Measurements from ENCODE around the gene SUGCT.

The SUGCT gene

DNA sequence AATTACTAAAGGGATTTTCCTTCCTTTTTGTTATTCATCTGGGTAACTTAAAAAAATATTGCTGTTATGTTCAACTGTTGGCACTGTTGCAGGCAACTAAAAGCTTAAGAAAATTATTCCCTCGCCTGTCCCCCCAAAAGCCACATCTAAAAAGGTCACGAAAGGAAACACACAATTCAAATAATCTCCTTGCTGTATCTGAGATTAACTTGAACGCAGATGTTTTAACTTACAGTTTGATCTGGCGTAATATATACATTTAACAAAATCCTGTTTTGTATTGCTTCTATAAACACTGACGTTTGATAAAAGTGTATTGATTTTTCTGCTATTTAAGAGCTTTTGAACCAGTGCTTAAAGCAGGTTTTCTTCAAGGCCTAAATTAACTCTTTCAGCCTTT, 432.1 kb downstream of the SUGCT start:
- Histone ChIP-seq H3K4me3 (ENCODE audit: low read depth, low read length) (no peak overlapping the region), H3K27ac (no peak overlapping the region), H3K4me1 (no peaks in the 10 kb centered on the region), H2AFZ (no peak overlapping the region), H3K9me3 (ENCODE audit: control insufficient read depth, low read length) (no peaks in the 10 kb centered on the region), H3K9ac (no peak overlapping the region), H3K27me3 (ENCODE audit: control insufficient read depth, insufficient read depth, low read length) (no peaks in the 10 kb centered on the region), H3K79me2 (no peaks in the 10 kb centered on the region), H3K36me3 (ENCODE audit: control insufficient read depth, insufficient read depth, low read length) (no peaks in the 10 kb centered on the region), H3K4me2 (ENCODE audit: low read length) (no peak overlapping the region)
- TF ChIP-seq, protein P1, sequence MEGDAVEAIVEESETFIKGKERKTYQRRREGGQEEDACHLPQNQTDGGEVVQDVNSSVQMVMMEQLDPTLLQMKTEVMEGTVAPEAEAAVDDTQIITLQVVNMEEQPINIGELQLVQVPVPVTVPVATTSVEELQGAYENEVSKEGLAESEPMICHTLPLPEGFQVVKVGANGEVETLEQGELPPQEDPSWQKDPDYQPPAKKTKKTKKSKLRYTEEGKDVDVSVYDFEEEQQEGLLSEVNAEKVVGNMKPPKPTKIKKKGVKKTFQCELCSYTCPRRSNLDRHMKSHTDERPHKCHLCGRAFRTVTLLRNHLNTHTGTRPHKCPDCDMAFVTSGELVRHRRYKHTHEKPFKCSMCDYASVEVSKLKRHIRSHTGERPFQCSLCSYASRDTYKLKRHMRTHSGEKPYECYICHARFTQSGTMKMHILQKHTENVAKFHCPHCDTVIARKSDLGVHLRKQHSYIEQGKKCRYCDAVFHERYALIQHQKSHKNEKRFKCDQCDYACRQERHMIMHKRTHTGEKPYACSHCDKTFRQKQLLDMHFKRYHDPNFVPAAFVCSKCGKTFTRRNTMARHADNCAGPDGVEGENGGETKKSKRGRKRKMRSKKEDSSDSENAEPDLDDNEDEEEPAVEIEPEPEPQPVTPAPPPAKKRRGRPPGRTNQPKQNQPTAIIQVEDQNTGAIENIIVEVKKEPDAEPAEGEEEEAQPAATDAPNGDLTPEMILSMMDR (IDR thresholded peaks at IDR 0.05): no peak

DNA sequence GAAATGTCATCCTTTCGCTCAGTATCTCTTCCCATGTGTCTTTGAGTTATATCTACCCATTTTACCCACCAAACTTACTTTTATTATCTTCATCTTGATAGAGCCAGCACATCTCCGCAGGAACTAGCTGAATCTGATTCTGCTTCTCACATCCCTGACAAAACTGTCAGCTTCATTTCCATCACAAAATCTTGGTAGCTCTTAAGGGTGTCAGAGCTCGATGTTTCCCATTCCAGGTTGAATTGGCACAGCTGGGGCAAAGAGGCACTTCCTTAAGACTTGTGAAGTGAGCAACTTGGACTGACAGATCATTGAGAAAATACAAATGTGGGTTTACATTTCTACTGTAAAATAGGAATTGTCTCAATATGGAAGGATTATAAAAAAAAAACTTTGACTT, 434.5 kb downstream of the SUGCT start:
- no peak overlapping the region for H2AFZ ChIP-seq
- no peak overlapping the region for H3K4me3 ChIP-seq (ENCODE audit: low read depth, low read length)
- no peaks in the 10 kb centered on the region for H3K79me2 ChIP-seq
- no peak overlapping the region for H3K9ac ChIP-seq
- H3K36me3 ChIP-seq (ENCODE audit: control insufficient read depth, insufficient read depth, low read length): no peaks in the 10 kb centered on the region
- no peaks in the 10 kb centered on the region for H3K4me1 ChIP-seq
- H3K9me3 ChIP-seq (ENCODE audit: control insufficient read depth, low read length): no peaks in the 10 kb centered on the region
- H3K4me2 ChIP-seq (ENCODE audit: low read length): no peak overlapping the region
- TF ChIP-seq, protein P1 (IDR thresholded peaks at IDR 0.05): no peak
- H3K27ac ChIP-seq: no peak overlapping the region
- H3K27me3 ChIP-seq (ENCODE audit: control insufficient read depth, insufficient read depth, low read length): no peaks in the 10 kb centered on the region

DNA sequence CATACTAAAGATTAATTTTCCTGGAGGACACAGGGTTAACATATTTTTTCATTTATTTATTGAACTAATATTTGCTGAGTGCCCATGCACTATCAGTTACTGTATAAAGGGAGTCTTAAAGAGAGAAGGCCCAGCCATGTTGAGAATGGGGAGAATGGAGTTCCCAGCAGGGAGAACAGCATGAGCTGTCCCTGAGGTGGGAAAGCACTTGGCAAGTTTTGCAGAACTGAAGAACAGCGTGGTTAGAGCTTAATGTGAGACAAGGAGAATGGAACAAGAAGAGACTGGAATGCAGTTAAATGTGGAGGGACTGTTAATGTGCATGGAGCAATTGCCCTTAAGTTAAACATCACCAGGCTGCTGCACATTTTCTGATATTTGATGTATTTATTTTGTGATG, 435.4 kb downstream of the SUGCT start:
- Histone ChIP-seq H3K27ac (no peak overlapping the region), H3K4me3 (ENCODE audit: low read depth, low read length) (no peak overlapping the region), H3K4me2 (ENCODE audit: low read length) (no peak overlapping the region), H3K79me2 (no peaks in the 10 kb centered on the region), H3K36me3 (ENCODE audit: control insufficient read depth, insufficient read depth, low read length) (no peaks in the 10 kb centered on the region), H3K9me3 (ENCODE audit: control insufficient read depth, low read length) (no peaks in the 10 kb centered on the region), H3K4me1 (no peaks in the 10 kb centered on the region), H3K9ac (no peak overlapping the region), H3K27me3 (ENCODE audit: control insufficient read depth, insufficient read depth, low read length) (no peaks in the 10 kb centered on the region), H2AFZ (no peak overlapping the region)
- TF ChIP-seq, protein P1 (IDR thresholded peaks at IDR 0.05): no peak

DNA sequence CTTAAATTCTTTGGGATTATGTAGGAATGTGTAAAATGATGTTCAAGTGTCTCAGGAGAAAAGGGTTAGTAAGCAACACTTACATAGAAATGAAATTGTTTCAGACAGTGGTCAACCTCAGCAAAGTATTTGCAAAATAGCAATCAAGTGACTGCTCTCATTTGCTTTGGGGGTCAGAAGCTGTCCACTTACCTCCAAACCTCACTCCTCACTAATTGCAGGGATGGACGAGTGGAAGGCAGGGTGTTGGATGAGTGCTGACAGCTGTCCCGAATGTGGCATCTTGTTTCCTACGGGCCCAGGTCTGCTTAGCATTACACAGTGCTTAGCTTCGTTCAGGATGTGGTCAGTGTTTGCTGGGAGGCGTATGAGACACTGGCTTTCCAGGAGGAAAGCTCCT, 437.0 kb downstream of the SUGCT start:
- no peaks in the 10 kb centered on the region for H3K79me2 ChIP-seq
- H3K4me2 ChIP-seq (ENCODE audit: low read length): no peak overlapping the region
- H3K4me1 ChIP-seq: no peaks in the 10 kb centered on the region
- TF ChIP-seq, protein P1 (IDR thresholded peaks at IDR 0.05): no peak
- no peaks in the 10 kb centered on the region for H3K9me3 ChIP-seq (ENCODE audit: control insufficient read depth, low read length)
- no peak overlapping the region for H3K27ac ChIP-seq
- no peak overlapping the region for H3K4me3 ChIP-seq (ENCODE audit: low read depth, low read length)
- H3K36me3 ChIP-seq (ENCODE audit: control insufficient read depth, insufficient read depth, low read length): no peaks in the 10 kb centered on the region
- no peak overlapping the region for H3K9ac ChIP-seq
- H2AFZ ChIP-seq: no peak overlapping the region
- H3K27me3 ChIP-seq (ENCODE audit: control insufficient read depth, insufficient read depth, low read length): no peaks in the 10 kb centered on the region

DNA sequence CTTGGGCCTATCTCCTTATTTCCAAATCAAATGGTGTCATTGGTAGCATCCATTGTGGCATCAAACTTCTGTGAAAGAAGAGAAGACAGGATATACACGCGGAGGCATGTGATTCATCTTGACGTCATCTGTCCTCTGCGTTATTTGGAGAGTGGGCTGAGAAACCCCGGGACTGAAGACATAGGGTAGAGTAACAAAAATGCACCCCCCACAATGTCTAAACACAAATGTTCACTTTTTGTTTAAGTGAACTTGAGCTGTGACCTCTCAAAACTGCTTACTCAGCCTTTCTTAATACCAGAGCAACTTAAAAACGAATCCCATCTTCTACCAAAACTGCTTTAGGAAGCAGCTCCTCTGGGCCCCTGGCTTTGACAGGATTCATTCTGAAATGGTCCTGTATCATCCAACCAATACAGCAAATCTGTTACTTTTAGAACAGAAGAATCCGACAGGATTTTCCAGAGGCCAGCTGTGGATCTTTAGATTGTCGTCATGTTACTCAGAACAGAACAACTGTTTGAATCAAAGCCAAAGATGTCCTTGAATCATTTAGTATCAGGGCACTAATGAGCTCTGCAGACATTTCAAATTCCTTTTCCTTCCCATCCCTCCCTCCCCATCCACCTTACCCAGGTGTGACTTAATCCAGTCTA, 438.1 kb downstream of the SUGCT start:
- Histone ChIP-seq H3K27ac (no peak overlapping the region), H3K79me2 (no peaks in the 10 kb centered on the region), H2AFZ (no peak overlapping the region), H3K4me3 (ENCODE audit: low read depth, low read length) (no peak overlapping the region), H3K27me3 (ENCODE audit: control insufficient read depth, insufficient read depth, low read length) (no peaks in the 10 kb centered on the region), H3K4me1 (no peaks in the 10 kb centered on the region), H3K9ac (no peak overlapping the region), H3K4me2 (ENCODE audit: low read length) (no peak overlapping the region), H3K9me3 (ENCODE audit: control insufficient read depth, low read length) (no peaks in the 10 kb centered on the region), H3K36me3 (ENCODE audit: control insufficient read depth, insufficient read depth, low read length) (no peaks in the 10 kb centered on the region)
- TF ChIP-seq, protein P1 (IDR thresholded peaks at IDR 0.05): no peak

All from parathyroid adenoma (tissue), 2 donors.